Neural cell (in vitro differentiated cells): ENCODE data around the gene SIX2. TPM values are rescaled to one million over a fixed set of nuclear protein-coding genes. Genes with fewer than 3 reads are reported as not detected.

ENCODE experiments used
- H2AFZ ChIP-seq: fragments of 200-600, 300-800 bp; sonication (generic), shearing (Covaris generic); 2 replicates; pipeline ENCODE4 v1.6.0; 2014; ENCODE audit warnings: low read depth, mild to moderate bottlenecking, antibody characterized with exemption, low read length, moderate library complexity
- H3F3A ChIP-seq: fragments of 200-600 bp; shearing (Covaris generic); 2 replicates; pipeline ENCODE4 v1.6.1; 2016; ENCODE audit warnings: mild to moderate bottlenecking, moderate library complexity, mixed read lengths, antibody characterized with exemption, low read length; ENCODE audit not compliant: insufficient read depth, poor library complexity, severe bottlenecking
- H3K27ac ChIP-seq: fragments of 200-600, 300-800 bp; sonication (generic), shearing (Covaris generic); 2 replicates; pipeline ENCODE4 v1.5.1; 2014; ENCODE audit warnings: mild to moderate bottlenecking, low read length, moderate library complexity
- H3K27me3 ChIP-seq: fragments of 300-800, 200-600 bp; sonication (generic), shearing (Covaris generic); 2 replicates; pipeline ENCODE4 v1.6.0; 2014; ENCODE audit warnings: mild to moderate bottlenecking, low read depth, low read length, moderate library complexity; ENCODE audit not compliant: insufficient read depth
- H3K36me3 ChIP-seq: fragments of 300-800, 200-600 bp; sonication (generic), shearing (Covaris generic); 2 replicates; pipeline ENCODE4 v1.5.1; 2014; ENCODE audit warnings: mild to moderate bottlenecking, antibody characterized with exemption, low read length, moderate library complexity; ENCODE audit not compliant: insufficient read depth
- H3K4me2 ChIP-seq: fragments of 300-800, 200-600 bp; sonication (generic), shearing (Covaris generic); 2 replicates; pipeline ENCODE4 v1.6.0; 2014; ENCODE audit warnings: mild to moderate bottlenecking, low read length
- H3K4me3 ChIP-seq: fragments of 300-800, 200-600 bp; sonication (generic), shearing (Covaris generic); 2 replicates; pipeline ENCODE4 v1.5.1; 2014; ENCODE audit warnings: mild to moderate bottlenecking, low read length, moderate library complexity
- H3K79me2 ChIP-seq: fragments of 200-600 bp; shearing (Covaris generic); replicated peaks from 2 replicates; pipeline ENCODE4 v1.6.0; 2014; ENCODE audit warnings: mild to moderate bottlenecking, low read length, moderate library complexity; ENCODE audit not compliant: insufficient read depth
- H3K9ac ChIP-seq: fragments of 300-800, 200-600 bp; sonication (generic), shearing (Covaris generic); 2 replicates; pipeline ENCODE4 v1.6.1; 2016; ENCODE audit warnings: mild to moderate bottlenecking, low read length, mixed read lengths
- H3K9me2 ChIP-seq: fragments of 200-600 bp; shearing (Covaris generic); 2 replicates; pipeline ENCODE4 v1.6.1; 2016; ENCODE audit warnings: mild to moderate bottlenecking, low read length, mixed read lengths; ENCODE audit not compliant: insufficient read depth
- H3K9me3 ChIP-seq: fragments of 200-600, 300-800 bp; sonication (generic), shearing (Covaris generic); 2 replicates; pipeline ENCODE4 v1.6.1; 2016; ENCODE audit warnings: mild to moderate bottlenecking, mixed run types, low read length, moderate library complexity, mixed read lengths
- H4K20me1 ChIP-seq: fragments of 200-600 bp; shearing (Covaris generic); 2 replicates; pipeline ENCODE4 v1.6.1; 2016; ENCODE audit warnings: mild to moderate bottlenecking, mixed run types; ENCODE audit not compliant: insufficient read depth
- EP300 ChIP-seq: fragments of 450-650 bp; conservative IDR thresholded peaks from 2 replicates; pipeline ENCODE4 v1.6.1; 2014; ENCODE audit warnings: antibody characterized with exemption, mild to moderate bottlenecking, moderate library complexity; ENCODE audit not compliant: poor library complexity, severe bottlenecking
- EZH2 ChIP-seq: fragments of 200-600, 300-800 bp; shearing (Covaris generic), sonication (generic); IDR thresholded peaks from 2 replicates; pipeline ENCODE4 v1.6.1; 2014; ENCODE audit warnings: antibody characterized with exemption, low read length, borderline replicate concordance, mild to moderate bottlenecking; ENCODE audit not compliant: insufficient read depth, poor library complexity, severe bottlenecking
- MXI1 ChIP-seq: fragments of 450-650 bp; conservative IDR thresholded peaks from 2 replicates; pipeline ENCODE4 v1.6.1; 2014; ENCODE audit warnings: antibody characterized with exemption, mild to moderate bottlenecking; ENCODE audit not compliant: poor library complexity, severe bottlenecking
- POLR2AphosphoS5 ChIP-seq: IDR thresholded peaks from 2 replicates; pipeline ENCODE4 v1.6.1; 2012
- RAD21 ChIP-seq: fragments of 450-650 bp; conservative IDR thresholded peaks from 2 replicates; pipeline ENCODE4 v1.6.1; 2014; ENCODE audit warnings: antibody characterized with exemption, mild to moderate bottlenecking, moderate library complexity
- REST ChIP-seq: IDR thresholded peaks from 2 replicates; pipeline ENCODE4 v1.6.1; 2012; ENCODE audit warnings: borderline replicate concordance
- SMC3 ChIP-seq: fragments of 450-650 bp; conservative IDR thresholded peaks from 2 replicates; pipeline ENCODE4 v1.6.1; 2014; ENCODE audit warnings: antibody characterized with exemption, mild to moderate bottlenecking, moderate library complexity; ENCODE audit not compliant: poor library complexity
- TAF1 ChIP-seq: IDR thresholded peaks from 2 replicates; pipeline ENCODE4 v1.6.1; 2012; ENCODE audit warnings: low read depth
- polyA plus RNA-seq: library from polyadenylated mRNA; depleted of rRNA; stranded (reverse); fragments of >200 nt; gene quantifications from 2 replicates; pipeline ENCODE4 v1.2.3, GENCODE V29; 2014
- TF ChIP-seq, protein P1 (sequence below): fragments of 450-650 bp; IDR thresholded peaks from 2 replicates; pipeline ENCODE4 v1.5.1; 2014; ENCODE audit warnings: antibody characterized with exemption, mild to moderate bottlenecking, moderate library complexity; ENCODE audit not compliant: poor library complexity, severe bottlenecking

Gene SIX2
- polyA plus RNA-seq, 1 donor from 2014 or later: 0.16 TPM

DNA sequence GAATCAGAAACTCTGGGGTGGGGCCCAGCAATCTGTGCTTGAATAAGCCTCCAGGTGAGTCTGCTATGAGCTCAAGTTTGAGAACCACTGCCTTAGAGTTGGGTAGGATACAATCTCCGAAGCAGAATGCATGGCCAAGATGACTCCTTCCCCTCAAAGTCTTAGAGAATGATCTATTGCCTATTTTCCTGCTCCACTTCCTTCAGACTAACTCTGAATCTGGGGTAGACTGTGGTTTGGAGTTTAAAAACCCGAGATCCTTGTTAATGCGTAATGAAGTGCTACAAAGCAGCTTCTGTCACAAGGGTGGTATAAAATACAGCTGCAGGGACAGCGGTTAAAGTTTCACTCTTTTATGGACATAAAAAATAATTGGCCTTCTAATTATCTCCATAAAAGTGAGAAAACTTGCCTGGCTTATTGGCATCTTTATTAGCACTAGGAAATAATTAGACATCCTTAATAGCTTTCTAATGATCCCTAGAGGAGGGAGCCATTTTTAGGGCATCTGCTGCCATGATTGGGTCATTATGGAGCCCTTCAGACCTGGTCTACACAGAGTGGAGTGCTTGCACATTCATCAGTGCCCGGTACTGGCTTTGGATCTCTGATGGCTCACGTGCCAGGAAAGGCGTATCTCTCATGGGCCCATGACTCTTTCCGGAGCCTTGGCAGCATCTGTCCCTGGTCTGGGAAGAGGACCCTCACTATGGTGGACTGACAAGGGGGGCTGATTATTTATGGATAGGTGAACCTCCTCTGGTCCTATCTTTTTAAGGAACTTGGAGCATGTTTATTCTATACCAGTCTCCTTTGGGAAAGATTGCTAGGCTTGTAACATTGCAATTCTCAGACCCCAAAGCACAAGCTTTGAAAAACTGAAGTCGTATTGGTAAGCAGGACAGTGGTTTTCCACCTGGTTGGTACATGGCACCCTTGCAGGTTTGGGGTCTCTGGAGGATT lies 28.2 kb downstream of the SIX2 start:
- TF ChIP-seq SMC3 (no peak), POLR2AphosphoS5 (no peak), RAD21 (no peak), REST (no peak), MXI1 (no peak)
- TF ChIP-seq, protein P1, sequence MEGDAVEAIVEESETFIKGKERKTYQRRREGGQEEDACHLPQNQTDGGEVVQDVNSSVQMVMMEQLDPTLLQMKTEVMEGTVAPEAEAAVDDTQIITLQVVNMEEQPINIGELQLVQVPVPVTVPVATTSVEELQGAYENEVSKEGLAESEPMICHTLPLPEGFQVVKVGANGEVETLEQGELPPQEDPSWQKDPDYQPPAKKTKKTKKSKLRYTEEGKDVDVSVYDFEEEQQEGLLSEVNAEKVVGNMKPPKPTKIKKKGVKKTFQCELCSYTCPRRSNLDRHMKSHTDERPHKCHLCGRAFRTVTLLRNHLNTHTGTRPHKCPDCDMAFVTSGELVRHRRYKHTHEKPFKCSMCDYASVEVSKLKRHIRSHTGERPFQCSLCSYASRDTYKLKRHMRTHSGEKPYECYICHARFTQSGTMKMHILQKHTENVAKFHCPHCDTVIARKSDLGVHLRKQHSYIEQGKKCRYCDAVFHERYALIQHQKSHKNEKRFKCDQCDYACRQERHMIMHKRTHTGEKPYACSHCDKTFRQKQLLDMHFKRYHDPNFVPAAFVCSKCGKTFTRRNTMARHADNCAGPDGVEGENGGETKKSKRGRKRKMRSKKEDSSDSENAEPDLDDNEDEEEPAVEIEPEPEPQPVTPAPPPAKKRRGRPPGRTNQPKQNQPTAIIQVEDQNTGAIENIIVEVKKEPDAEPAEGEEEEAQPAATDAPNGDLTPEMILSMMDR: no peak
- H3K27me3 ChIP-seq: no peaks in the 10 kb centered on the region
- H4K20me1 ChIP-seq: no peaks in the 10 kb centered on the region
- no peaks in the 10 kb centered on the region for H3F3A ChIP-seq
- no peaks in the 10 kb centered on the region for H3K79me2 ChIP-seq
- H2AFZ ChIP-seq: no peak overlapping the region
- no peak overlapping the region for H3K4me3 ChIP-seq
- H3K9ac ChIP-seq: no peak overlapping the region
- no peaks in the 10 kb centered on the region for H3K9me3 ChIP-seq
- H3K9me2 ChIP-seq: no peaks in the 10 kb centered on the region
- H3K36me3 ChIP-seq: no peaks in the 10 kb centered on the region
- H3K4me2 ChIP-seq: no peak overlapping the region
- no peak overlapping the region for H3K27ac ChIP-seq

- H3K9me2 ChIP-seq: no peaks in the 10 kb centered on the region
- no peak overlapping the region for H3K4me2 ChIP-seq
- H2AFZ ChIP-seq: no peak overlapping the region
- no peaks in the 10 kb centered on the region for H4K20me1 ChIP-seq
- no peak overlapping the region for H3K27ac ChIP-seq
- no peaks in the 10 kb centered on the region for H3K36me3 ChIP-seq
- H3K79me2 ChIP-seq: no peaks in the 10 kb centered on the region
- no peak overlapping the region for H3K9ac ChIP-seq
- no peaks in the 10 kb centered on the region for H3K27me3 ChIP-seq
- H3K9me3 ChIP-seq: no peaks in the 10 kb centered on the region
- H3K4me3 ChIP-seq: no peak overlapping the region
- no peak for TF ChIP-seq MXI1
- TF ChIP-seq RAD21: no peak
- TF ChIP-seq EP300: no peak
- TF ChIP-seq POLR2AphosphoS5: no peak
- TF ChIP-seq EZH2: no peak
- TF ChIP-seq TAF1: no peak
- TF ChIP-seq REST: no peak
- no peaks in the 10 kb centered on the region for H3F3A ChIP-seq
Observed at GRCh38 chr2:44979581-44979980, 29.7 kb downstream of the SIX2 start.
